Lower lobe of right lung (tissue), 2 donors: Measurements from ENCODE around the gene RPH3AL. TPM values are rescaled to one million over a fixed set of nuclear protein-coding genes. Genes with fewer than 3 reads are reported as not detected.

ENCODE experiments used
- ATAC-seq, 2 donors: fragments of 200-7000 bp; cut with Tn5 transposase; one replicate each; pipeline ENCODE4 v1.9.1; 2020 to 2022; ENCODE audit warnings: mild to moderate bottlenecking in 2 of 2, moderate library complexity in 2 of 2
- DNase-seq: peaks from one replicate; pipeline ENCODE4 v3.0.0-alpha.2; 2020
- H3K27ac ChIP-seq: fragments of 200-600 bp; one replicate; pipeline ENCODE4 v1.8.0; 2022
- H3K27me3 ChIP-seq: fragments of 200-600 bp; one replicate; pipeline ENCODE4 v1.8.0; 2022; ENCODE audit warnings: low read depth
- H3K36me3 ChIP-seq: fragments of 200-600 bp; one replicate; pipeline ENCODE4 v1.8.0; 2022; ENCODE audit warnings: mild to moderate bottlenecking
- H3K4me1 ChIP-seq: fragments of 200-600 bp; one replicate; pipeline ENCODE4 v1.8.0; 2022
- H3K4me3 ChIP-seq: fragments of 200-600 bp; one replicate; pipeline ENCODE4 v1.8.0; 2022; ENCODE audit warnings: mild to moderate bottlenecking
- H3K9me3 ChIP-seq: fragments of 200-600 bp; one replicate; pipeline ENCODE4 v1.8.0; 2022
- CTCF ChIP-seq: fragments of 200-600 bp; IDR thresholded peaks from one replicate; pipeline ENCODE4 v1.8.0; 2022; ENCODE audit warnings: antibody characterized with exemption, mild to moderate bottlenecking
- intact Hi-C: fragments of 100-400 bp; cut with DNase I; formaldehyde crosslinking; loops from one replicate; pipeline ENCODE4 v1.11.0; 2022
- total RNA-seq: library from RNA; stranded (reverse); fragmentation: NEBNext Ultra II Directional; extraction: Animal tissue kit (Norgen Biotek cat#: 25700); gene quantifications from one replicate; pipeline ENCODE4 v1.2.1, GENCODE V29; 2021
- donor health status: DM: no; HTN: yes; CAD: no; lungs with severe emphysema.

Gene RPH3AL
- total RNA-seq, 1 donor from 2014 or later, result 38.7 TPM

DNA sequence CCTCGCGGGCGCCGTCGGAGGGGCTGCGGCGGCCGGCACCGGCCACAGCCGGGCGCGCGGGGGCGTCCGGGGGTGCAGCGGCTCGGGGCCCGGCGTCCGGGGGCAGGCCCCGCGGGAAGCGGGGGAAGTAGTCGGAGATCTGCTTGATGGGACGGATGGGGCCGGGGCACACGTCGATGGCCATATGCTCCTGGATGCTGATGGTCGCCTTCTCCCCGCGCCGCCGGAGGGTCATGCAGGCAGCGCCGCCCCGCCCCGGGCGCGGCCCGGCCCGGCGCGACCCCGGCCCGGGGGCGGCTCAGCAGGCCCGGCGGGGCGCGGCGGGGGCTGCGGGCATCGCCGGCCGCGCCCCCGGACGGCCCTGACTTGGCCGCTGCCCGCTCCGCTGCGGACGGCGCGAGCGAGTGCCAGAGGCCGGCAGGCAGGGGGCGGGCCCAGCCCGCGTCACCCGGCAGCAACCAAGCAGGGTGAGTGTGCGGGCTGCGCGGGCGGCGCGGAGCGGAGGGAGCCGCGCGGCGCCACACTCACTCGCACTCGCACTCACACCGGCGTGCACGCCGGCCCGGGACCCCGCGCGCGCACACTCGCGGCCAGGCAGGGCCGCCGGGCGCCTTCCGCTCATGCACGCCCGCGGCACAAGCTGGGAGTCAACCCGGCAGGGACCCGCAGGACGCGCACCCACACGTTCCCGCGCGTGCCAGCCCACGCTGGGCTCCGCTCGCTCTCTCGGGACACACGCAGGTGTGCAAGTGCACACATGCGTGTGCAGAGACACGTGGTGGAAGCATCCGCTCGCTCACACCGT, 171.2 kb downstream of the RPH3AL start, which contains the start of gene DOC2B:
Gene DOC2B (minus strand): TSS at position 406 of the 805 bp plus-strand sequence. CDS start 171 bp downstream, at position 235.
- DNase-seq, result peak; percentile 68
- TF ChIP-seq CTCF, result no peak
- Histone ChIP-seq H3K4me1 (peaks cover 36% of the 10 kb centered on the region), H3K4me3 (peak within 1 kb of the TSS; percentile 50), H3K27me3 (peaks cover 39% of the 10 kb centered on the region), H3K36me3 (no peaks in the 10 kb centered on the region), H3K9me3 (no peaks in the 10 kb centered on the region), H3K27ac (peak within 1 kb of the TSS; percentile 53)
- intact Hi-C loops, result no loop called here
- peak; percentile 78 to 81 for ATAC-seq

DNA sequence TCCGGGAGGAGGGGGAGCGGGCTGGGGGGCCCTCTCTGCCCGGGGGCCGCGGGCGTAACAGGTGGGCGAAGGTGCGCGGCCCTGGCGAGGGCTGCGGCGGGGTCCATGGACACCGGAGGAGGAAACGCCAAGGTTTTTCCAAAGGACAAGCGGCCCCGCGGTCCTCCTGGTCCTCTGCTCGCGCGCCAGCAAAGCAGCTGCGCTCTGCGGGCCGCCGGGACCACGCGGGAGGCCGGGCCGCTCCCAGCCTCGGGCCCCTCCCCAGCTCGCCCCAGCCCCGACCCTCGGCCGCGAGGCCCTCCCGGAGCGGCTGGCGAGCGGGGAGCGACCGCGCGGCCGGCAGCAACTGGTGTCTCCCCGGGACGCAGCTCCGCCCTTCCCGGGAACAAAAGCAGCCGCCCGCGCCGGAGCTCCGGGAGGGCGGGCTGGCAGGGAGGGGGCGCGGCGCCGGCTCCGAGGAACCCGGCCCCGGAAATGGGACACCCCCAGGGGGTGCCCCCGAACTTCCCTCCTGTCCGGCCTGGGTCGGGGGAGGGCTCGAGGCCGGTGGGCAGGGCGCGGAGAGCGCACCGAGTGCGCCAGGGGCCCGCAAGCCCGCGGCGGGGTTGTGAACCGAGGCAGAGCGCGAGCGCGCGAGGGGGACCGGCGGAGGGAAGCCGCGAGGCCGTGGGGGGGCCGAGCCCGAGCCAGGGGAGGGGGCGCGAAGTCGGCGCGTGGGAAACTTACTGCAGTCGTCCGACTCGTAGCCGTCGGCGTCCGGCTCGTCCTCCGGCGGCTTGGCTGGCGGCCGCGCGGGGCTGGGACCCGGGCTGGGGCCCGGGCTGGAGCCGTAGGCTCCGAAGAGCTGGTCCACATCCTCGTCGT, 172.0 kb downstream of the RPH3AL start:
- no peak for TF ChIP-seq CTCF
- Histone ChIP-seq H3K9me3 (no peaks in the 10 kb centered on the region), H3K4me1 (peaks cover 33% of the 10 kb centered on the region), H3K27me3 (peaks cover 39% of the 10 kb centered on the region), H3K36me3 (no peaks in the 10 kb centered on the region), H3K27ac (peak overlapping the region; percentile 53), H3K4me3 (peak overlapping the region; percentile 50)
- intact Hi-C loops, result no loop called here
- DNase-seq (no peak), ATAC-seq (peak in 1 of 2 donors; percentile 11)

DNA sequence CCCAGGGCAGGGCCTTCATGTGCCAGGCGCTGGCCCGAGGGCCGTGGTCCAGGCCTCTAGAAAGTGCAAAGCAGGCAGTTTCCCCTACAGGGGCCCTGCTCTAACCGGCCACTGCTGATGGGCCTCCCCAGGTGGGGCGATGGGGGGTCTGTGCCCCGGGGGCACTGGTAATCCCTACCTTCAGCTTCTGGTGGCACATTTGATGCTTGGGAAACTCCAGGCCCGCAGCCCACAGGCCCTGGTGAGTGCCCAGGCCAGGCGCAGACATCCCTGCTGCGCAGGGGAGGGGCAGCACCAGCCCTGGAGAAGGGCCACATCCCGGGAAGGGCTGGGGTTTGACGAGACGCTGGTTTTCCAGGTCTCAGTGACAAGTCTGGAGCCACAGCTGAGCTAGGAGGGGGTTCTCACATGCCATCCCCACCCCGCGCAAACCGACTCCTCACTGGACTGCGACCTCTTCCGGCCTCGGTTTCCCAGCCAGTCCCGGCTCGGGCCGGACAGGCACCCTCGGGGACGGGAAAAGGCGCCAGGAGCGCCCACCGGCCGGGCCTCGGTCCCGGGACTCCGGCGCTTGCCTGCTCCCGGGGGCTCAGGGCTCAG, 172.7 kb downstream of the RPH3AL start:
- Histone ChIP-seq H3K27ac (peak overlapping the region; percentile 53), H3K4me3 (peak overlapping the region; percentile 50), H3K36me3 (no peaks in the 10 kb centered on the region), H3K27me3 (peaks cover 39% of the 10 kb centered on the region), H3K4me1 (peaks cover 33% of the 10 kb centered on the region), H3K9me3 (no peaks in the 10 kb centered on the region)
- ATAC-seq (no peak), DNase-seq (no peak)
- no peak for TF ChIP-seq CTCF
- intact Hi-C loops, result no loop called here

- H3K4me1 ChIP-seq, result peaks cover 33% of the 10 kb centered on the region
- H3K27me3 ChIP-seq, result peaks cover 39% of the 10 kb centered on the region
- H3K36me3 ChIP-seq, result no peaks in the 10 kb centered on the region
- no peaks in the 10 kb centered on the region for H3K9me3 ChIP-seq
- intact Hi-C loops, result no loop called here
- DNase-seq (no peak), ATAC-seq (no peak)
- peak overlapping the region; percentile 3 for H3K27ac ChIP-seq
- H3K4me3 ChIP-seq, result no peak overlapping the region
- TF ChIP-seq CTCF, result no peak
These were observed 173.6 kb downstream of the RPH3AL start for GRCh38 chr17:179066-179432.

DNA sequence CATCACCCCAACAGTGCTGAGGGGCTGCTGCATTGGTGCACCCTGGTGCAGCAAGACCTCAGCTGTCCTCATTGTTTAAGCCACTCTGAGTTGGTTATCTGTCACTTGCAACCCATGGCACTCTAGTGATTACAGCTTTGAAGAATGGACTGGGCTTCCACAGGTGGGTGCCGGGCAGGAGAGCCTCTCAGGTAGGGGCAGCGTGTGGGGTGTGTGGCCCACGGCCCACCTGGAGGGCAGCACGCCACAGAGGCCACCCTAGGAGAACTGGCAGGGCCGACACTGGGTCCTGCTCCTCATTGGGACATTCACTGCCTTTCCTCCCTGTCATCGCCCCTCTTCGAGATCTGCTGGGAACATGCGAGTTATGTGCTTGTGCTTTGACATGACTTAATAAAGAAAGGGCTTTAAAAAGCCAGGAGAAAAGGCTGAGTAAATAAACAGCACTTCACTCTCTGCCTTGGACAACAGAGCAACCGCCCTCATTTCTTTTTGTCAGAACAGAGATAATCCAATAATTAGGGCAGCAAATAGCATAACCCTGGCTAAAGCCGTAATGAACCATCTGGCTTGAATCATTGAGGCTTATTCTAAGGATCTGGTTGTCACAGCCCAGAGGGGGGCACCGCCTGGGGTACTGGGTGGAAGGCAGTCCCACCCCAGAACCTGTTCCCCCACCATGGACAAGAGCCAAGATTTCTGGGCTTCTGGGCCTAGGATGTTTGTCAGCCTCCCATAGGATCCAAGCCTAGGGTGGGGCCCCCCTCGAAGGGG, 174.1 kb downstream of the RPH3AL start:
- intact Hi-C loops, result no loop called here

More for the DNA sequence above, 174.1 kb downstream of the RPH3AL start:
- Histone ChIP-seq H3K36me3 (no peaks in the 10 kb centered on the region), H3K4me3 (no peak overlapping the region), H3K27me3 (peaks cover 39% of the 10 kb centered on the region), H3K9me3 (no peaks in the 10 kb centered on the region), H3K27ac (peak overlapping the region; percentile 3), H3K4me1 (peaks cover 33% of the 10 kb centered on the region)
- no peak for TF ChIP-seq CTCF
- no peak for ATAC-seq
- no peak for DNase-seq
